Measurements from ENCODE around the gene PABPC1L2B.
"Not testable (repeated sequence)": the region's sequence is repeated elsewhere in the genome, so short reads cannot be mapped to it uniquely, and the experiment has no call there.

DNA sequence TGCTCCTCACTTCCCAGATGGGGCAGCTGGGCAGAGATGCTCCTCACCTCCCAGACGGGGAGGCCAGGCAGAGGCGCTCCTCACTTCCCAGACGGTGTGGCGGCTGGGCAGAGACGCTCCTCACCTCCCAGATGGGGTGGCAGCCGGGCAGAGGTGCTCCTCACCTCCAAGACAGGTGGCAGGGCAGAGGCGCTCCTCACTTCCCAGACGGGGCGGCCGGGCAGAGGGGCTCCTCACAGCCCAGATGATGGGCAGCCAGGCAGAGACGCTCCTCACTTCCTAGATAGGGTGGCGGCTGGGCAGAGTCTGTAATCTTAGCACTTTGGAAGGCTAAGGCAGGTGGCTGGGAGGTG lies 19.3 kb downstream of the PABPC1L2B start:
- TF ChIP-seq POLR2AphosphoS5 (IDR thresholded peaks at IDR 0.05; ENCODE audit: low read length); ATF7 (IDR thresholded peaks at IDR 0.05; ENCODE audit: low read depth); IKZF1 (conservative IDR thresholded peaks at IDR 0.05); RCOR1 (conservative IDR thresholded peaks at IDR 0.05; ENCODE audit: low read depth, low read length); ETV6 (conservative IDR thresholded peaks at IDR 0.05 in 1 of 2, IDR thresholded peaks at IDR 0.05 in 1 of 2; ENCODE audit: borderline replicate concordance in 1 of 2, low read depth in 1 of 2); SMAD1 (IDR thresholded peaks at IDR 0.05; ENCODE audit: low read depth, partially characterized antibody); POLR2A (IDR thresholded peaks at IDR 0.05; ENCODE audit: low read depth, low read length); MYC (IDR thresholded peaks at IDR 0.05; ENCODE audit: insufficient read depth, insufficient read length, insufficient replicate concordance, low read length, severe bottlenecking); CBX3 (IDR thresholded peaks at IDR 0.05; ENCODE audit: borderline replicate concordance, low read depth); EP300 (IDR thresholded peaks at IDR 0.05; ENCODE audit: borderline replicate concordance in 1 of 2, control insufficient read depth in 1 of 2, low read depth in 2 of 2, low read length in 2 of 2): not testable (repeated sequence)
- TF ChIP-seq, protein P1, sequence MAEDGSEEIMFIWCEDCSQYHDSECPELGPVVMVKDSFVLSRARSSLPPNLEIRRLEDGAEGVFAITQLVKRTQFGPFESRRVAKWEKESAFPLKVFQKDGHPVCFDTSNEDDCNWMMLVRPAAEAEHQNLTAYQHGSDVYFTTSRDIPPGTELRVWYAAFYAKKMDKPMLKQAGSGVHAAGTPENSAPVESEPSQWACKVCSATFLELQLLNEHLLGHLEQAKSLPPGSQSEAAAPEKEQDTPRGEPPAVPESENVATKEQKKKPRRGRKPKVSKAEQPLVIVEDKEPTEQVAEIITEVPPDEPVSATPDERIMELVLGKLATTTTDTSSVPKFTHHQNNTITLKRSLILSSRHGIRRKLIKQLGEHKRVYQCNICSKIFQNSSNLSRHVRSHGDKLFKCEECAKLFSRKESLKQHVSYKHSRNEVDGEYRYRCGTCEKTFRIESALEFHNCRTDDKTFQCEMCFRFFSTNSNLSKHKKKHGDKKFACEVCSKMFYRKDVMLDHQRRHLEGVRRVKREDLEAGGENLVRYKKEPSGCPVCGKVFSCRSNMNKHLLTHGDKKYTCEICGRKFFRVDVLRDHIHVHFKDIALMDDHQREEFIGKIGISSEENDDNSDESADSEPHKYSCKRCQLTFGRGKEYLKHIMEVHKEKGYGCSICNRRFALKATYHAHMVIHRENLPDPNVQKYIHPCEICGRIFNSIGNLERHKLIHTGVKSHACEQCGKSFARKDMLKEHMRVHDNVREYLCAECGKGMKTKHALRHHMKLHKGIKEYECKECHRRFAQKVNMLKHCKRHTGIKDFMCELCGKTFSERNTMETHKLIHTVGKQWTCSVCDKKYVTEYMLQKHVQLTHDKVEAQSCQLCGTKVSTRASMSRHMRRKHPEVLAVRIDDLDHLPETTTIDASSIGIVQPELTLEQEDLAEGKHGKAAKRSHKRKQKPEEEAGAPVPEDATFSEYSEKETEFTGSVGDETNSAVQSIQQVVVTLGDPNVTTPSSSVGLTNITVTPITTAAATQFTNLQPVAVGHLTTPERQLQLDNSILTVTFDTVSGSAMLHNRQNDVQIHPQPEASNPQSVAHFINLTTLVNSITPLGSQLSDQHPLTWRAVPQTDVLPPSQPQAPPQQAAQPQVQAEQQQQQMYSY (CRISPR knock-in tag; IDR thresholded peaks at IDR 0.05) = not testable (repeated sequence)
- TF ChIP-seq, protein P2, sequence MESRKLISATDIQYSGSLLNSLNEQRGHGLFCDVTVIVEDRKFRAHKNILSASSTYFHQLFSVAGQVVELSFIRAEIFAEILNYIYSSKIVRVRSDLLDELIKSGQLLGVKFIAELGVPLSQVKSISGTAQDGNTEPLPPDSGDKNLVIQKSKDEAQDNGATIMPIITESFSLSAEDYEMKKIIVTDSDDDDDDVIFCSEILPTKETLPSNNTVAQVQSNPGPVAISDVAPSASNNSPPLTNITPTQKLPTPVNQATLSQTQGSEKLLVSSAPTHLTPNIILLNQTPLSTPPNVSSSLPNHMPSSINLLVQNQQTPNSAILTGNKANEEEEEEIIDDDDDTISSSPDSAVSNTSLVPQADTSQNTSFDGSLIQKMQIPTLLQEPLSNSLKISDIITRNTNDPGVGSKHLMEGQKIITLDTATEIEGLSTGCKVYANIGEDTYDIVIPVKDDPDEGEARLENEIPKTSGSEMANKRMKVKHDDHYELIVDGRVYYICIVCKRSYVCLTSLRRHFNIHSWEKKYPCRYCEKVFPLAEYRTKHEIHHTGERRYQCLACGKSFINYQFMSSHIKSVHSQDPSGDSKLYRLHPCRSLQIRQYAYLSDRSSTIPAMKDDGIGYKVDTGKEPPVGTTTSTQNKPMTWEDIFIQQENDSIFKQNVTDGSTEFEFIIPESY (IDR thresholded peaks at IDR 0.05) = not testable (repeated sequence)
- TF ChIP-seq, protein P3, sequence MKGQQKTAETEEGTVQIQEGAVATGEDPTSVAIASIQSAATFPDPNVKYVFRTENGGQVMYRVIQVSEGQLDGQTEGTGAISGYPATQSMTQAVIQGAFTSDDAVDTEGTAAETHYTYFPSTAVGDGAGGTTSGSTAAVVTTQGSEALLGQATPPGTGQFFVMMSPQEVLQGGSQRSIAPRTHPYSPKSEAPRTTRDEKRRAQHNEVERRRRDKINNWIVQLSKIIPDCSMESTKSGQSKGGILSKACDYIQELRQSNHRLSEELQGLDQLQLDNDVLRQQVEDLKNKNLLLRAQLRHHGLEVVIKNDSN (IDR thresholded peaks at IDR 0.05; ENCODE audit: borderline replicate concordance, extremely low read length, insufficient read depth, low read depth, low read length) = not testable (repeated sequence)
